RWPE2 (cell line): ENCODE data around the gene DOK3.

Experiments used
- ATAC-seq: fragments of 200-7000 bp; cut with Tn5 transposase; 3 replicates; pipeline ENCODE4 v1.9.1; 2021; ENCODE audit warnings: low read depth
- DNase-seq: peaks from one replicate; pipeline ENCODE4 v3.0.0-alpha.2; 2020; ENCODE audit warnings: low spot score
- H3K27ac ChIP-seq: fragments of 450-650 bp; 2 replicates; pipeline ENCODE4 v1.5.1; 2017; ENCODE audit warnings: mild to moderate bottlenecking; ENCODE audit not compliant: poor library complexity, severe bottlenecking
- H3K27me3 ChIP-seq: fragments of 250-450 bp; sonication (Bioruptor Pico); 2 replicates; pipeline ENCODE4 v1.5.1; 2021; ENCODE audit warnings: mild to moderate bottlenecking, moderate library complexity; ENCODE audit not compliant: insufficient read depth, poor library complexity, severe bottlenecking
- H3K36me3 ChIP-seq: fragments of 250-450 bp; sonication (Bioruptor Pico); 2 replicates; pipeline ENCODE4 v1.5.1; 2020; ENCODE audit warnings: low read depth, mild to moderate bottlenecking, moderate library complexity
- H3K4me1 ChIP-seq: fragments of 250-450 bp; sonication (Bioruptor Pico); 2 replicates; pipeline ENCODE4 v1.5.1; 2021; ENCODE audit warnings: mild to moderate bottlenecking, moderate library complexity; ENCODE audit not compliant: insufficient read depth, poor library complexity, severe bottlenecking
- H3K4me3 ChIP-seq: fragments of 250-450 bp; sonication (Bioruptor Pico); 2 replicates; pipeline ENCODE4 v1.5.1; 2021; ENCODE audit warnings: mild to moderate bottlenecking, moderate library complexity; ENCODE audit not compliant: severe bottlenecking
- H3K9me3 ChIP-seq: fragments of 250-450 bp; sonication (Bioruptor Pico); 2 replicates; pipeline ENCODE4 v1.5.1; 2021; ENCODE audit warnings: mild to moderate bottlenecking, moderate library complexity; ENCODE audit not compliant: severe bottlenecking
- TF ChIP-seq, protein P1 (sequence below): fragments of 450-650 bp; IDR thresholded peaks from one replicate; pipeline ENCODE4 v1.5.1; 2017; ENCODE audit warnings: mild to moderate bottlenecking, moderate library complexity; ENCODE audit not compliant: poor library complexity, severe bottlenecking

The DOK3 gene

DNA sequence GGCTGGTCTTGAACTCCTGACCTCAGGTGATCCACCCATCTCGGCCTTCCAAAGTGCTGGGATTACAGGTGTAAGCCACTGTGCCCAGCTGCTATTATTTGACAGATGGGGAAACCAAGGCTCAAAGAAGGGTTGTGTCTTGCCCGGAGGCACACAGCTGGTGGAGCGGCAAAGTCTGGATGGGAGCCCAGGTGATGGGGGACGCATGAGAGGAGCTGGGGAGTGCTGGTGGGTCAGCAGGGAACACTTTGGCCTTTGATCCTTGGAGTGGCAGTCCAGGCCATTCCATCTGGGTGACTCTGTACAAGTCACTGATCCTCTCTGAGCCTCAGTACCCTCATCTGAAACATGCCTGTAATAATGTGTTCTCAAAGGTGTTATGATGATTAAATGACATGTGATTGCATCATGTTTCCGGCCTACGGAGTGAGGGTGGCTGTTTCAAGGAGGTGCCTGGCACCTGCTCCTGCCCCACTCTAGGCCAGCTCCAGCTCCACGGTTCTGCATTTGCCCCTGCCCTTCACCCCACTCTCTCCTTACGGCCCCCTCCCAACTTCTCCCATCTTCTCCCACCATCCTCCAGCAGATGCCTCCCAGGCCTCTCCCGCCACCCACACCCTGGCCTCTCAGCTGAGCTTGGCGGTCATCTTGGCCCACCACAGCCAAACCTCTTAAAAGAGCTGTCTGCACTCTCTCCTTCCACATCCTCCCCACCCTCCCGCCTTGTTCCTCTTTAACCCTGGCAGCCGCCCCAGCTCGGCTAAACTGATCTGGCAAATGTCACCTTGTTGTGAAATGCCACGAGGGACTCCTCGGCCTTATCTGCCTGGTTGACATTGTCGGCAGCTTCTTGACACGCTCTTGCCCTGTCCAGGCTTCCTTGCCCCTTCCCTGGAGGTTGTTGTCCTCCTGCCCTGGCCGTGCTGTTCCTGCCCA lies 30.6 kb downstream of the DOK3 start:
- Histone ChIP-seq H3K4me1 (peaks cover 9% of the 10 kb centered on the region), H3K36me3 (peaks cover 10% of the 10 kb centered on the region), H3K27me3 (no peaks in the 10 kb centered on the region), H3K4me3 (no peak overlapping the region), H3K27ac (peak overlapping the region; percentile 1), H3K9me3 (no peaks in the 10 kb centered on the region)
- ATAC-seq: peak; percentile 11
- TF ChIP-seq, protein P1, sequence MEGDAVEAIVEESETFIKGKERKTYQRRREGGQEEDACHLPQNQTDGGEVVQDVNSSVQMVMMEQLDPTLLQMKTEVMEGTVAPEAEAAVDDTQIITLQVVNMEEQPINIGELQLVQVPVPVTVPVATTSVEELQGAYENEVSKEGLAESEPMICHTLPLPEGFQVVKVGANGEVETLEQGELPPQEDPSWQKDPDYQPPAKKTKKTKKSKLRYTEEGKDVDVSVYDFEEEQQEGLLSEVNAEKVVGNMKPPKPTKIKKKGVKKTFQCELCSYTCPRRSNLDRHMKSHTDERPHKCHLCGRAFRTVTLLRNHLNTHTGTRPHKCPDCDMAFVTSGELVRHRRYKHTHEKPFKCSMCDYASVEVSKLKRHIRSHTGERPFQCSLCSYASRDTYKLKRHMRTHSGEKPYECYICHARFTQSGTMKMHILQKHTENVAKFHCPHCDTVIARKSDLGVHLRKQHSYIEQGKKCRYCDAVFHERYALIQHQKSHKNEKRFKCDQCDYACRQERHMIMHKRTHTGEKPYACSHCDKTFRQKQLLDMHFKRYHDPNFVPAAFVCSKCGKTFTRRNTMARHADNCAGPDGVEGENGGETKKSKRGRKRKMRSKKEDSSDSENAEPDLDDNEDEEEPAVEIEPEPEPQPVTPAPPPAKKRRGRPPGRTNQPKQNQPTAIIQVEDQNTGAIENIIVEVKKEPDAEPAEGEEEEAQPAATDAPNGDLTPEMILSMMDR: no peak
- DNase-seq: no peak

- no peaks in the 10 kb centered on the region for H3K27me3 ChIP-seq
- H3K27ac ChIP-seq: no peak overlapping the region
- ATAC-seq (peak; percentile 1; the same call in 2 of the 3 replicates), DNase-seq (no peak)
- H3K4me1 ChIP-seq: peaks cover 9% of the 10 kb centered on the region
- no peaks in the 10 kb centered on the region for H3K9me3 ChIP-seq
- no peak overlapping the region for H3K4me3 ChIP-seq
- H3K36me3 ChIP-seq: 0 out of 2 replicates have a peak, but pooled peaks cover under 1% of the 10 kb centered on the region
- TF ChIP-seq, protein P1: no peak
Observed at GRCh38 chr5:177477701-177478477, 31.7 kb downstream of the DOK3 start.

- peaks cover 14% of the 10 kb centered on the region for H3K4me1 ChIP-seq
- H3K9me3 ChIP-seq: no peaks in the 10 kb centered on the region
- TF ChIP-seq, protein P1: no peak
- H3K4me3 ChIP-seq: no peak overlapping the region
- no peaks in the 10 kb centered on the region for H3K27me3 ChIP-seq
- ATAC-seq (no peak), DNase-seq (no peak)
- H3K36me3 ChIP-seq: no peaks in the 10 kb centered on the region; the same call in 1 of the 2 replicates
- H3K27ac ChIP-seq: no peak overlapping the region
Observed at GRCh38 chr5:177476531-177477233, 32.9 kb downstream of the DOK3 start.

DNA sequence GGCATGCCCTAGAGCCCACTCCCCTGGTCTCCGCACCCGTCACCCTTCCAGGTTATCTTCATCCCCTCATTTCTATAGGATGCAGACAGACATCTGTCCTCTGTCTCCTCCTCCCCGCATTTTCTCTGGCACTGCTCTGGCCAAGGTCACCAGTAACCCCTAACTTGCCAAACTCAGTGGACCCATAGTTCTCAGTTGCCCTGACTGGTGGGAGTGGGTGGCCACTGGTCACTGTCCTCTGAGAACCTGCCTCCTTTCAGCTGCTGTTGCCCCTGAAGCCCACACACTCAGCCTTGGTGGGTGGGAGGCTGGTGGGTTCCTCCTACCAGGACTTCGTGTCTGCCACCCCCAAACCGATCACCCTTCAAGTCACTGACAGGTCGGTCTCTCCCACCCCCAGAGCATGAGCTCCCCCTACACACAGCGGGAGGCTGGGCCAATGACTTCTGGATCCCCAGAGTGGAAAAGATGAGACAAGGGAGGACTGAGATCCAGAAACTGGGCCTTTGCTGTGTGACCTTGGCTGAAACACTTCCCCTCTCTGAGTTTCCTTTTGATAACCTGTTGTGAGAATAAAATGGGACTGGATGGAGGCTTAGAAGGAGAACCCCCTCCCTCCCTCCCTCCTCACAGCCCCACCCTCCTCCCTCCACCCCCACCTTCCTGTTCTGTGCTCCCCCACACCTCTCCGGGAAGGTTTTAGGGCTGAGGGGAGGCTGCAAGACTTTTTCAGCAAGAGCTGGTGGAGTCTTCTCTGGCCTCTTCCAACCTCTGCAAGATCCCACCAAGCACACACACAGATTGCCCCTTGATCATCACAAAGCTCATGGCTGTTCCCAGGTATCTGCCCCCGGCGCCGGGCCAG lies 33.8 kb downstream of the DOK3 start:
- no peak for ATAC-seq
- Histone ChIP-seq H3K9me3 (no peaks in the 10 kb centered on the region), H3K36me3 (peaks cover 5% of the 10 kb centered on the region; the same call in 1 of the 2 replicates), H3K4me1 (peaks cover 23% of the 10 kb centered on the region), H3K4me3 (no peak overlapping the region), H3K27ac (no peak overlapping the region), H3K27me3 (no peaks in the 10 kb centered on the region)
- TF ChIP-seq, protein P1: no peak
- DNase-seq: no peak
